ENCODE results near the gene FNDC3B. TPM values are rescaled to one million over a fixed set of nuclear protein-coding genes. Genes with fewer than 3 reads are reported as not detected.

FNDC3B gene
- total and polyA plus RNA-seq, 9 of the 15 experiments (the other 6 are each of a cell fraction or from before 2014, with no cell fraction given) = 7.0 to 35.8 (median 16.2) TPM

DNA sequence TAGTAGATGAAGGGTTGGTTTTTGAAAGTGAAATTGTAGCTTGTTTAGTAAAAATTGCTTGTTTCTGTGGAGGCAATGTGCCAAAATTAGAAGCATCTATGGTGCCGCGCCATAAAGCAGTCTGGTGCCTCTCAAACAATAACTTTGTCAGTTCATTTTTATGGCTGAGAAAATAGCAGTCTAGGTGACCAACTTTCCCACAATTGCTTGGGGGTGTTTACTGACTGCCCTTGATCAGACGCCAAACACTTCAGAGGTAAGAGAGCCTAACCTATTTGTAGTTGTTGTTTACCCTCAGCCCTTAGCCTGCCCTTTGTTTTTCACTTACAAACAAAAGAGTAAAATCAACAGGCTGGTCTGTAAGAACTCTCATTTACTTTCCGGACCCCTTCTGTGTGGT is 174.5 kb downstream of the FNDC3B start:
- H3K79me2 ChIP-seq (ENCODE audit: control insufficient read depth, insufficient read depth, low read length) = peaks cover 35% of the 10 kb centered on the region
- in situ Hi-C loops (cut with MboI) = no loop called here
- WGBS (ENCODE audit: insufficient coverage, low coverage, missing lambda C conversion rate) = 88% methylated on average over 3 of the region's 4 CpGs

GRCh38 chr3:172216267-172216666 is 176.9 kb downstream of the FNDC3B start:
- Histone ChIP-seq H2AFZ (ENCODE audit: low read depth, low read length) (no peak overlapping the region), H3K9me3 (replicated peaks; ENCODE audit: control insufficient read depth, insufficient read depth, low read depth, low read length) (no peaks in the 10 kb centered on the region), H3K4me1 (replicated peaks in 1 of 2; ENCODE audit: control insufficient read depth in 2 of 2, insufficient read depth in 2 of 2, low read length in 2 of 2) (peaks cover 0 to 11% of the 10 kb centered on the region in 2 experiments; a peak in 2 of 5 replicates), H3K9ac (ENCODE audit: insufficient read depth in 1 of 2, low read depth in 2 of 2, low read length in 2 of 2) (no peak overlapping the region), H3K36me3 (ENCODE audit: control insufficient read depth, insufficient read depth, low read length) (no peaks in the 10 kb centered on the region; the same call in 2 of the 3 replicates), H3K9me1 (ENCODE audit: control insufficient read depth, insufficient read depth, low read length) (no peaks in the 10 kb centered on the region), H3K4me2 (ENCODE audit: insufficient read depth, low read length) (no peak overlapping the region), H3K27ac (ENCODE audit: extremely low read depth, low read depth, low read length) (no peak overlapping the region), H4K20me1 (replicated peaks; ENCODE audit: control insufficient read depth, insufficient read depth, low read length) (no peaks in the 10 kb centered on the region; the same call in 1 of the 2 replicates), H3K4me3 (no peak overlapping the region), H3K27me3 (ENCODE audit: control insufficient read depth in 2 of 2, insufficient read depth in 2 of 2, low read length in 2 of 2) (no peaks in the 10 kb centered on the region), H3K79me2 (ENCODE audit: control insufficient read depth, insufficient read depth, low read length) (peaks cover 47% of the 10 kb centered on the region)
- DNase-seq (ENCODE audit: extremely low read depth in 1 of 4, low spot score in 3 of 4) (no peak), FAIRE-seq (no peak), ATAC-seq (no peak)
- in situ Hi-C loops (cut with MboI) (no loop called here), intact Hi-C loops (cut with micrococcal nuclease) (no loop called here)
- WGBS (ENCODE audit: insufficient coverage, low coverage, missing lambda C conversion rate) = 92% methylated on average over 5 of the region's 5 CpGs
- ChIA-PET CTCF (ENCODE audit: low intra/inter-chr PET ratio) (no interaction called here), POLR2A (interaction anchor here (0.9 kb wide), 1 partner anchor 38 kb away, joined by 3 read pairs; no protein-coding TSS in a partner anchor)
- no TSS peak for BruUV-seq (replicated peaks)
- TF ChIP-seq PRPF4 (IDR thresholded peaks at IDR 0.05; ENCODE audit: insufficient read depth, low read depth, low read length, poor library complexity, severe bottlenecking) = no peak

More for the DNA sequence above, 174.5 kb downstream of the FNDC3B start:
- Histone ChIP-seq H4K20me1 (replicated peaks; ENCODE audit: control insufficient read depth, insufficient read depth, low read length) (no peaks in the 10 kb centered on the region; the same call in 1 of the 2 replicates), H3K9me3 (replicated peaks; ENCODE audit: control insufficient read depth, insufficient read depth, low read depth, low read length) (no peaks in the 10 kb centered on the region), H3K4me3 (no peak overlapping the region), H3K36me3 (ENCODE audit: control insufficient read depth, insufficient read depth, low read length) (no peaks in the 10 kb centered on the region; the same call in 2 of the 3 replicates), H3K27ac (ENCODE audit: extremely low read depth, low read depth, low read length) (no peak overlapping the region), H3K4me1 (replicated peaks in 1 of 2; ENCODE audit: control insufficient read depth in 2 of 2, insufficient read depth in 2 of 2, low read length in 2 of 2) (peaks cover 8 to 11% of the 10 kb centered on the region in 2 experiments; a peak in 4 of 5 replicates), H3K4me2 (ENCODE audit: insufficient read depth, low read length) (no peak overlapping the region), H3K27me3 (ENCODE audit: control insufficient read depth in 2 of 2, insufficient read depth in 2 of 2, low read length in 2 of 2) (no peaks in the 10 kb centered on the region), H2AFZ (ENCODE audit: low read depth, low read length) (no peak overlapping the region), H3K9me1 (ENCODE audit: control insufficient read depth, insufficient read depth, low read length) (no peaks in the 10 kb centered on the region), H3K9ac (ENCODE audit: insufficient read depth in 1 of 2, low read depth in 2 of 2, low read length in 2 of 2) (no peak overlapping the region)
- ChIA-PET CTCF (ENCODE audit: low intra/inter-chr PET ratio) (no interaction called here), POLR2A (interaction anchor here (1.1 kb wide), 1 partner anchor 8 kb away, joined by 3 read pairs; no protein-coding TSS in a partner anchor)
- FAIRE-seq (no peak), ATAC-seq (no peak), DNase-seq (ENCODE audit: extremely low read depth in 1 of 4, low spot score in 3 of 4) (no peak)
- no TSS peak for BruUV-seq (replicated peaks)
- intact Hi-C loops (cut with micrococcal nuclease) = no loop called here
- TF ChIP-seq ZBTB12 (CRISPR knock-in tag; IDR thresholded peaks at IDR 0.05) = no peak
- TF ChIP-seq HMG20A (CRISPR knock-in tag; conservative IDR thresholded peaks at IDR 0.05) = no peak
